GM23338 (cell line): ENCODE results near the gene SNAP47. TPM values are rescaled to one million over a fixed set of nuclear protein-coding genes. Genes with fewer than 3 reads are reported as not detected.

ENCODE experiments used
- ATAC-seq: fragments of 200-7000 bp; cut with Tn5 transposase; 3 replicates; pipeline ENCODE4 v1.9.1; 2020
- DNase-seq: peaks from one replicate; pipeline ENCODE4 v3.0.0-alpha.2; 2015; ENCODE audit warnings: low spot score
- H2AFZ ChIP-seq: fragments of 200-600 bp; sonication (generic); 2 replicates; pipeline ENCODE4 v1.8.0; 2016; ENCODE audit warnings: antibody characterized with exemption, mild to moderate bottlenecking, moderate library complexity
- H3F3A ChIP-seq: fragments of 200-600 bp; sonication (generic); replicated peaks from 2 replicates; pipeline ENCODE4 v1.8.0; 2017; ENCODE audit warnings: antibody characterized with exemption, mixed run types, low read depth
- H3K27ac ChIP-seq: fragments of 200-600 bp; sonication (generic); 2 replicates; pipeline ENCODE4 v1.6.1; 2016; ENCODE audit warnings: low read depth
- H3K27me3 ChIP-seq: fragments of 200-600 bp; sonication (generic); 2 replicates; pipeline ENCODE4 v1.8.0; 2016; ENCODE audit warnings: mild to moderate bottlenecking, mixed run types, moderate library complexity; ENCODE audit not compliant: insufficient read depth
- H3K36me3 ChIP-seq: fragments of 200-600 bp; sonication (generic); 2 replicates; pipeline ENCODE4 v1.8.0; 2016; ENCODE audit warnings: mild to moderate bottlenecking; ENCODE audit not compliant: insufficient read depth
- H3K4me1 ChIP-seq: fragments of 200-600 bp; sonication (generic); 2 replicates; pipeline ENCODE4 v1.8.0; 2016; ENCODE audit warnings: mild to moderate bottlenecking, moderate library complexity; ENCODE audit not compliant: insufficient read depth
- H3K4me2 ChIP-seq: fragments of 200-600 bp; sonication (generic); 2 replicates; pipeline ENCODE4 v1.7.1; 2017; ENCODE audit warnings: mixed run types
- H3K4me3 ChIP-seq: fragments of 200-600 bp; sonication (generic); 2 replicates; pipeline ENCODE4 v1.6.1; 2016; ENCODE audit warnings: mixed run types
- H3K79me2 ChIP-seq: fragments of 200-600 bp; sonication (generic); replicated peaks from 2 replicates; pipeline ENCODE4 v1.8.0; 2017; ENCODE audit warnings: mild to moderate bottlenecking; ENCODE audit not compliant: insufficient read depth
- H3K9me2 ChIP-seq: fragments of 200-600 bp; sonication (generic); 2 replicates; pipeline ENCODE4 v1.8.0; 2017; ENCODE audit not compliant: insufficient read depth
- H4K20me1 ChIP-seq: fragments of 200-600 bp; sonication (generic); replicated peaks from 2 replicates; pipeline ENCODE4 v1.8.0; 2017; ENCODE audit warnings: mild to moderate bottlenecking; ENCODE audit not compliant: insufficient read depth
- H3K27ac Mint-ChIP-seq: 2 replicates; pipeline ENCODE4 v1.8.0; 2020; ENCODE audit warnings: inconsistent platforms, mild to moderate bottlenecking, moderate library complexity, mixed read lengths
- H3K27me3 Mint-ChIP-seq: 3 replicates; pipeline ENCODE4 v1.8.0; 2022; ENCODE audit warnings: low read depth, mild to moderate bottlenecking, moderate library complexity, mixed read lengths, inconsistent platforms; ENCODE audit not compliant: insufficient read depth, poor library complexity
- H3K36me3 Mint-ChIP-seq: 3 replicates; pipeline ENCODE4 v1.8.0; 2021; ENCODE audit warnings: low read depth, mild to moderate bottlenecking, inconsistent platforms, moderate library complexity, mixed read lengths
- H3K4me1 Mint-ChIP-seq: 3 replicates; pipeline ENCODE4 v1.8.0; 2020; ENCODE audit warnings: mild to moderate bottlenecking, inconsistent platforms, mixed read lengths
- H3K4me3 Mint-ChIP-seq: 3 replicates; pipeline ENCODE4 v1.8.0; 2021; ENCODE audit warnings: moderate library complexity, mild to moderate bottlenecking, inconsistent platforms, mixed read lengths
- H3K9me3 Mint-ChIP-seq: 3 replicates; pipeline ENCODE4 v1.8.0; 2020; ENCODE audit warnings: moderate library complexity, mild to moderate bottlenecking, inconsistent platforms, mixed read lengths
- CREB1 ChIP-seq: fragments of 250-450 bp; sonication (Bioruptor Pico); IDR thresholded peaks from 2 replicates; pipeline ENCODE4 v1.5.0; 2020; ENCODE audit warnings: low read depth, mild to moderate bottlenecking, moderate library complexity
- EZH2 ChIP-seq: fragments of 200-600 bp; sonication (generic); IDR thresholded peaks from one replicate; pipeline ENCODE4 v1.8.0; 2017; ENCODE audit warnings: antibody characterized with exemption, mild to moderate bottlenecking, low read depth; ENCODE audit not compliant: unreplicated experiment
- EZH2phosphoT487 ChIP-seq: fragments of 200-600 bp; sonication (generic); IDR thresholded peaks from one replicate; pipeline ENCODE4 v1.8.1; 2018; ENCODE audit warnings: antibody characterized with exemption; ENCODE audit not compliant: unreplicated experiment
- JUNB ChIP-seq: IDR thresholded peaks from one replicate; pipeline ENCODE4 v1.6.1; 2016; ENCODE audit warnings: antibody characterized with exemption; ENCODE audit not compliant: unreplicated experiment
- NANOG ChIP-seq: IDR thresholded peaks from 2 replicates; pipeline ENCODE4 v1.6.1; 2016; ENCODE audit warnings: antibody characterized with exemption, borderline replicate concordance
- POLR2AphosphoS5 ChIP-seq: IDR thresholded peaks from 2 replicates; pipeline ENCODE4 v1.6.1; 2016; ENCODE audit warnings: antibody characterized with exemption, low read depth
- STAT1 ChIP-seq: IDR thresholded peaks from one replicate; pipeline ENCODE4 v1.6.1; 2016; ENCODE audit warnings: antibody characterized with exemption; ENCODE audit not compliant: unreplicated experiment
- ZNF114 ChIP-seq: fragments of 250-450 bp; sonication (Bioruptor Pico); IDR thresholded peaks from 2 replicates; pipeline ENCODE4 v1.5.0; 2020; ENCODE audit warnings: mild to moderate bottlenecking, moderate library complexity
- ZNF331 ChIP-seq: fragments of 250-450 bp; sonication (Bioruptor Pico); IDR thresholded peaks from 2 replicates; pipeline ENCODE4 v1.5.0; 2020; ENCODE audit warnings: low read depth, mild to moderate bottlenecking, moderate library complexity
- polyA plus RNA-seq: library from polyadenylated mRNA; unstranded; fragments of >200 nt; fragmentation: Nextera tagmentation; extraction: Ambion mirVana; gene quantifications from 2 replicates; pipeline ENCODE4 v1.2.1, GENCODE V29; 2016
- total RNA-seq: library from RNA; depleted of rRNA; stranded (reverse); fragments of >200 nt; shearing (Covaris generic); gene quantifications from 2 replicates; pipeline ENCODE4 v1.2.3, GENCODE V29; 2014
- TF ChIP-seq, protein P1 (sequence below), 2 experiments: fragments of 200-600 bp in 1 of 2; sonication (generic) in 1 of 2; conservative IDR thresholded peaks; 2 replicates each; pipeline versions ENCODE4 v1.5.1 to v1.6.1; 2016 to 2017; ENCODE audit warnings: antibody characterized with exemption in 2 of 2, low read depth in 2 of 2, mild to moderate bottlenecking in 2 of 2, moderate library complexity in 1 of 2
- TF ChIP-seq, protein P2 (sequence below): fragments of 250-450 bp; sonication (Bioruptor Pico); IDR thresholded peaks from 2 replicates; pipeline ENCODE4 v1.5.0; 2020; ENCODE audit warnings: mild to moderate bottlenecking, moderate library complexity
- TF ChIP-seq, protein P3 (sequence below): IDR thresholded peaks from 2 replicates; pipeline ENCODE4 v1.6.1; 2016; ENCODE audit warnings: antibody characterized with exemption
- TF ChIP-seq, protein P4 (sequence below): IDR thresholded peaks from one replicate; pipeline ENCODE4 v1.6.1; 2018; ENCODE audit warnings: antibody characterized with exemption; ENCODE audit not compliant: unreplicated experiment

SNAP47 gene
- total and polyA plus RNA-seq, 2 experiments from 2014 or later, result 19.5 to 51.8 TPM

DNA sequence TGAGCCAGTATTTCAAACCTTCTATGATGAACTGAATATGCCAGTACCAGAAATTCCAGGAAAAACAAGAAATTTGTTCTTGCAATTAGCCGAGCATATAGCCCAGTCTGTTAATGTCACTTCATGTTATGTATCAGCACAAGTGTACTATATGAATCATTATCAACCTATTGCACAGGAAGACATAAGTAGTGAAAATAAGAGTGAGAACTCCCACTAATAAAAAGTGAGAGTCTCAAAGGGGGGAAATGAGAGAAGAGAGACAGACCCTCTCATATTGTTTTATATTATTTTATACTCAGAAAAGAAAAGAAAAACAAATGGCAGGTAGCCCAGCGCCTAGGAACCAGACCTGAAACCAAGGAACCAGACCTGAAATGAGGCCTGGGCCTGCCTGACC lies 16.3 kb upstream of the SNAP47 start:
- peaks cover 10% of the 10 kb centered on the region for H3K27me3 Mint-ChIP-seq
- DNase-seq, result no peak

More for the DNA sequence above, 16.3 kb upstream of the SNAP47 start:
- H3K27ac Mint-ChIP-seq, result no peak overlapping the region
- H3K79me2 ChIP-seq, result no peaks in the 10 kb centered on the region
- H3K9me2 ChIP-seq, result no peaks in the 10 kb centered on the region
- no peaks in the 10 kb centered on the region for H3K4me1 ChIP-seq
- H2AFZ ChIP-seq, result no peak overlapping the region
- H3K36me3 Mint-ChIP-seq, result peaks cover 65% of the 10 kb centered on the region
- H3K27me3 ChIP-seq, result no peaks in the 10 kb centered on the region
- no peaks in the 10 kb centered on the region for H4K20me1 ChIP-seq
- no peak overlapping the region for H3K4me2 ChIP-seq
- H3K36me3 ChIP-seq, result no peaks in the 10 kb centered on the region
- no peaks in the 10 kb centered on the region for H3F3A ChIP-seq
- no peak overlapping the region for H3K4me3 ChIP-seq
- H3K4me3 Mint-ChIP-seq, result no peak overlapping the region
- H3K27ac ChIP-seq, result no peak overlapping the region
- ATAC-seq, result no peak
- H3K4me1 Mint-ChIP-seq, result peaks cover 3% of the 10 kb centered on the region
- peaks cover 95% of the 10 kb centered on the region for H3K9me3 Mint-ChIP-seq
- TF ChIP-seq JUNB, result no peak
- no peak for TF ChIP-seq POLR2AphosphoS5
- no peak for TF ChIP-seq CREB1 (CRISPR knock-in tag)
- TF ChIP-seq, protein P1, sequence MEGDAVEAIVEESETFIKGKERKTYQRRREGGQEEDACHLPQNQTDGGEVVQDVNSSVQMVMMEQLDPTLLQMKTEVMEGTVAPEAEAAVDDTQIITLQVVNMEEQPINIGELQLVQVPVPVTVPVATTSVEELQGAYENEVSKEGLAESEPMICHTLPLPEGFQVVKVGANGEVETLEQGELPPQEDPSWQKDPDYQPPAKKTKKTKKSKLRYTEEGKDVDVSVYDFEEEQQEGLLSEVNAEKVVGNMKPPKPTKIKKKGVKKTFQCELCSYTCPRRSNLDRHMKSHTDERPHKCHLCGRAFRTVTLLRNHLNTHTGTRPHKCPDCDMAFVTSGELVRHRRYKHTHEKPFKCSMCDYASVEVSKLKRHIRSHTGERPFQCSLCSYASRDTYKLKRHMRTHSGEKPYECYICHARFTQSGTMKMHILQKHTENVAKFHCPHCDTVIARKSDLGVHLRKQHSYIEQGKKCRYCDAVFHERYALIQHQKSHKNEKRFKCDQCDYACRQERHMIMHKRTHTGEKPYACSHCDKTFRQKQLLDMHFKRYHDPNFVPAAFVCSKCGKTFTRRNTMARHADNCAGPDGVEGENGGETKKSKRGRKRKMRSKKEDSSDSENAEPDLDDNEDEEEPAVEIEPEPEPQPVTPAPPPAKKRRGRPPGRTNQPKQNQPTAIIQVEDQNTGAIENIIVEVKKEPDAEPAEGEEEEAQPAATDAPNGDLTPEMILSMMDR (conservative IDR thresholded peaks at IDR 0.05; ENCODE audit: low read depth in 2 of 2), result no peak
- TF ChIP-seq STAT1, result no peak
- TF ChIP-seq, protein P2, sequence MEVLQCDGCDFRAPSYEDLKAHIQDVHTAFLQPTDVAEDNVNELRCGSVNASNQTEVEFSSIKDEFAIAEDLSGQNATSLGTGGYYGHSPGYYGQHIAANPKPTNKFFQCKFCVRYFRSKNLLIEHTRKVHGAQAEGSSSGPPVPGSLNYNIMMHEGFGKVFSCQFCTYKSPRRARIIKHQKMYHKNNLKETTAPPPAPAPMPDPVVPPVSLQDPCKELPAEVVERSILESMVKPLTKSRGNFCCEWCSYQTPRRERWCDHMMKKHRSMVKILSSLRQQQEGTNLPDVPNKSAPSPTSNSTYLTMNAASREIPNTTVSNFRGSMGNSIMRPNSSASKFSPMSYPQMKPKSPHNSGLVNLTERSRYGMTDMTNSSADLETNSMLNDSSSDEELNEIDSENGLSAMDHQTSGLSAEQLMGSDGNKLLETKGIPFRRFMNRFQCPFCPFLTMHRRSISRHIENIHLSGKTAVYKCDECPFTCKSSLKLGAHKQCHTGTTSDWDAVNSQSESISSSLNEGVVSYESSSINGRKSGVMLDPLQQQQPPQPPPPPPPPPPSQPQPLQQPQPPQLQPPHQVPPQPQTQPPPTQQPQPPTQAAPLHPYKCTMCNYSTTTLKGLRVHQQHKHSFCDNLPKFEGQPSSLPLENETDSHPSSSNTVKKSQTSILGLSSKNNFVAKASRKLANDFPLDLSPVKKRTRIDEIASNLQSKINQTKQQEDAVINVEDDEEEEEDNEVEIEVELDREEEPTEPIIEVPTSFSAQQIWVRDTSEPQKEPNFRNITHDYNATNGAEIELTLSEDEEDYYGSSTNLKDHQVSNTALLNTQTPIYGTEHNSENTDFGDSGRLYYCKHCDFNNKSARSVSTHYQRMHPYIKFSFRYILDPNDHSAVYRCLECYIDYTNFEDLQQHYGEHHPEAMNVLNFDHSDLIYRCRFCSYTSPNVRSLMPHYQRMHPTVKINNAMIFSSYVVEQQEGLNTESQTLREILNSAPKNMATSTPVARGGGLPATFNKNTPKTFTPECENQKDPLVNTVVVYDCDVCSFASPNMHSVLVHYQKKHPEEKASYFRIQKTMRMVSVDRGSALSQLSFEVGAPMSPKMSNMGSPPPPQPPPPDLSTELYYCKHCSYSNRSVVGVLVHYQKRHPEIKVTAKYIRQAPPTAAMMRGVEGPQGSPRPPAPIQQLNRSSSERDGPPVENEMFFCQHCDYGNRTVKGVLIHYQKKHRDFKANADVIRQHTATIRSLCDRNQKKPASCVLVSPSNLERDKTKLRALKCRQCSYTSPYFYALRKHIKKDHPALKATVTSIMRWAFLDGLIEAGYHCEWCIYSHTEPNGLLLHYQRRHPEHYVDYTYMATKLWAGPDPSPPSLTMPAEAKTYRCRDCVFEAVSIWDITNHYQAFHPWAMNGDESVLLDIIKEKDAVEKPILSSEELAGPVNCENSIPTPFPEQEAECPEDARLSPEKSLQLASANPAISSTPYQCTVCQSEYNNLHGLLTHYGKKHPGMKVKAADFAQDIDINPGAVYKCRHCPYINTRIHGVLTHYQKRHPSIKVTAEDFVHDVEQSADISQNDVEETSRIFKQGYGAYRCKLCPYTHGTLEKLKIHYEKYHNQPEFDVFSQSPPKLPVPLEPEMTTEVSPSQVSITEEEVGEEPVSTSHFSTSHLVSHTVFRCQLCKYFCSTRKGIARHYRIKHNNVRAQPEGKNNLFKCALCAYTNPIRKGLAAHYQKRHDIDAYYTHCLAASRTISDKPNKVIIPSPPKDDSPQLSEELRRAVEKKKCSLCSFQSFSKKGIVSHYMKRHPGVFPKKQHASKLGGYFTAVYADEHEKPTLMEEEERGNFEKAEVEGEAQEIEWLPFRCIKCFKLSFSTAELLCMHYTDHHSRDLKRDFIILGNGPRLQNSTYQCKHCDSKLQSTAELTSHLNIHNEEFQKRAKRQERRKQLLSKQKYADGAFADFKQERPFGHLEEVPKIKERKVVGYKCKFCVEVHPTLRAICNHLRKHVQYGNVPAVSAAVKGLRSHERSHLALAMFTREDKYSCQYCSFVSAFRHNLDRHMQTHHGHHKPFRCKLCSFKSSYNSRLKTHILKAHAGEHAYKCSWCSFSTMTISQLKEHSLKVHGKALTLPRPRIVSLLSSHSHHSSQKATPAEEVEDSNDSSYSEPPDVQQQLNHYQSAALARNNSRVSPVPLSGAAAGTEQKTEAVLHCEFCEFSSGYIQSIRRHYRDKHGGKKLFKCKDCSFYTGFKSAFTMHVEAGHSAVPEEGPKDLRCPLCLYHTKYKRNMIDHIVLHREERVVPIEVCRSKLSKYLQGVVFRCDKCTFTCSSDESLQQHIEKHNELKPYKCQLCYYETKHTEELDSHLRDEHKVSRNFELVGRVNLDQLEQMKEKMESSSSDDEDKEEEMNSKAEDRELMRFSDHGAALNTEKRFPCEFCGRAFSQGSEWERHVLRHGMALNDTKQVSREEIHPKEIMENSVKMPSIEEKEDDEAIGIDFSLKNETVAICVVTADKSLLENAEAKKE (CRISPR knock-in tag), result no peak
- no peak for TF ChIP-seq EZH2
- TF ChIP-seq, protein P3, sequence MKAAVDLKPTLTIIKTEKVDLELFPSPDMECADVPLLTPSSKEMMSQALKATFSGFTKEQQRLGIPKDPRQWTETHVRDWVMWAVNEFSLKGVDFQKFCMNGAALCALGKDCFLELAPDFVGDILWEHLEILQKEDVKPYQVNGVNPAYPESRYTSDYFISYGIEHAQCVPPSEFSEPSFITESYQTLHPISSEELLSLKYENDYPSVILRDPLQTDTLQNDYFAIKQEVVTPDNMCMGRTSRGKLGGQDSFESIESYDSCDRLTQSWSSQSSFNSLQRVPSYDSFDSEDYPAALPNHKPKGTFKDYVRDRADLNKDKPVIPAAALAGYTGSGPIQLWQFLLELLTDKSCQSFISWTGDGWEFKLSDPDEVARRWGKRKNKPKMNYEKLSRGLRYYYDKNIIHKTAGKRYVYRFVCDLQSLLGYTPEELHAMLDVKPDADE, result no peak
- no peak for TF ChIP-seq EZH2phosphoT487
- TF ChIP-seq ZNF114, result no peak
- TF ChIP-seq NANOG, result no peak
- TF ChIP-seq ZNF331 (CRISPR knock-in tag), result no peak
- TF ChIP-seq, protein P4, sequence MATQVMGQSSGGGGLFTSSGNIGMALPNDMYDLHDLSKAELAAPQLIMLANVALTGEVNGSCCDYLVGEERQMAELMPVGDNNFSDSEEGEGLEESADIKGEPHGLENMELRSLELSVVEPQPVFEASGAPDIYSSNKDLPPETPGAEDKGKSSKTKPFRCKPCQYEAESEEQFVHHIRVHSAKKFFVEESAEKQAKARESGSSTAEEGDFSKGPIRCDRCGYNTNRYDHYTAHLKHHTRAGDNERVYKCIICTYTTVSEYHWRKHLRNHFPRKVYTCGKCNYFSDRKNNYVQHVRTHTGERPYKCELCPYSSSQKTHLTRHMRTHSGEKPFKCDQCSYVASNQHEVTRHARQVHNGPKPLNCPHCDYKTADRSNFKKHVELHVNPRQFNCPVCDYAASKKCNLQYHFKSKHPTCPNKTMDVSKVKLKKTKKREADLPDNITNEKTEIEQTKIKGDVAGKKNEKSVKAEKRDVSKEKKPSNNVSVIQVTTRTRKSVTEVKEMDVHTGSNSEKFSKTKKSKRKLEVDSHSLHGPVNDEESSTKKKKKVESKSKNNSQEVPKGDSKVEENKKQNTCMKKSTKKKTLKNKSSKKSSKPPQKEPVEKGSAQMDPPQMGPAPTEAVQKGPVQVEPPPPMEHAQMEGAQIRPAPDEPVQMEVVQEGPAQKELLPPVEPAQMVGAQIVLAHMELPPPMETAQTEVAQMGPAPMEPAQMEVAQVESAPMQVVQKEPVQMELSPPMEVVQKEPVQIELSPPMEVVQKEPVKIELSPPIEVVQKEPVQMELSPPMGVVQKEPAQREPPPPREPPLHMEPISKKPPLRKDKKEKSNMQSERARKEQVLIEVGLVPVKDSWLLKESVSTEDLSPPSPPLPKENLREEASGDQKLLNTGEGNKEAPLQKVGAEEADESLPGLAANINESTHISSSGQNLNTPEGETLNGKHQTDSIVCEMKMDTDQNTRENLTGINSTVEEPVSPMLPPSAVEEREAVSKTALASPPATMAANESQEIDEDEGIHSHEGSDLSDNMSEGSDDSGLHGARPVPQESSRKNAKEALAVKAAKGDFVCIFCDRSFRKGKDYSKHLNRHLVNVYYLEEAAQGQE, result no peak
